ENCODE results near the gene CPM. TPM values are rescaled to one million over a fixed set of nuclear protein-coding genes. Genes with fewer than 3 reads are reported as not detected.

Gene CPM
- total and polyA plus RNA-seq, 2 of the 4 experiments (the other 2 are of a cell fraction) = 2.0 to 8.8 TPM

- dilution Hi-C loops (cut with HindIII; ENCODE audit: low sequenced_read_pairs, unreplicated experiment) = no loop called here
- no peak overlapping the region for H2AFZ ChIP-seq (replicated peaks; ENCODE audit: low read length, poor library complexity)
- H4K5ac ChIP-seq (ENCODE audit: low read depth, low read length) = no peak overlapping the region; the same call in 1 of the 2 replicates
Measured at GRCh38 chr12:68980476-68981212, 47.7 kb upstream of the CPM start.

More at GRCh38 chr12:68980476-68981212, 47.7 kb upstream of the CPM start:
- intact Hi-C loops (cut with micrococcal nuclease) (no loop called here), in situ Hi-C loops (cut with MboI; ENCODE audit: low sequenced_read_pairs) (no loop called here)
- H3K4me1 ChIP-seq (ENCODE audit: control insufficient read depth, insufficient read depth, low read length) = peaks cover 4% of the 10 kb centered on the region
- no peak overlapping the region for H3K23ac ChIP-seq (ENCODE audit: low read depth, low read length)
- no peak for ATAC-seq (ENCODE audit: low read depth)
- H4K91ac ChIP-seq (ENCODE audit: insufficient read depth, low read depth, low read length) = no peak overlapping the region
- H3K27me3 ChIP-seq (ENCODE audit: control insufficient read depth, insufficient read depth, low read length) = no peaks in the 10 kb centered on the region
- no TSS peak for BruUV-seq (replicated peaks)
- H4K20me1 ChIP-seq (ENCODE audit: insufficient read depth, low read length) = no peaks in the 10 kb centered on the region
- no peak overlapping the region for H2BK5ac ChIP-seq (ENCODE audit: low read depth, low read length, poor library complexity, severe bottlenecking)
- no peaks in the 10 kb centered on the region; the same call in 1 of the 2 replicates for H3K9me1 ChIP-seq (ENCODE audit: insufficient read depth, low read length)
- no peak overlapping the region for H3K4me2 ChIP-seq (ENCODE audit: low read depth, low read length)
- H3K9me3 ChIP-seq (ENCODE audit: control insufficient read depth, insufficient read depth, low read length) = peaks cover 2% of the 10 kb centered on the region; the same call in 1 of the 2 replicates
- H3K4ac ChIP-seq (ENCODE audit: low read depth, low read length) = no peak overlapping the region
- 70% methylated on average over 2 of the region's 10 CpGs; no CpG with 5 or more reads in 1 of the 2 experiments for WGBS, 2 experiments (ENCODE audit: extremely low coverage in 2 of 2, insufficient read length in 1 of 2)
- no peak overlapping the region for H3K27ac ChIP-seq (ENCODE audit: insufficient read depth, low read length)
- ChIA-PET POLR2A (ENCODE audit: unreplicated experiment) (no interaction called here), CTCF (no interaction called here)
- H3K9ac ChIP-seq (ENCODE audit: low read depth, low read length) = no peak overlapping the region
- no peak overlapping the region for H2BK15ac ChIP-seq (ENCODE audit: low read depth, low read length)
- H2BK20ac ChIP-seq (ENCODE audit: low read depth, low read length) = no peak overlapping the region
- peak overlapping the region; percentile 24; the same call in 1 of the 2 replicates for H2AK5ac ChIP-seq (ENCODE audit: low read depth, low read length)
- H2BK120ac ChIP-seq (ENCODE audit: low read depth, low read length) = no peak overlapping the region
- no peaks in the 10 kb centered on the region for H3K79me1 ChIP-seq (ENCODE audit: low read depth in 1 of 2, low read length in 2 of 2)
- H3K36me3 ChIP-seq (ENCODE audit: control insufficient read depth, insufficient read depth, low read length) = no peaks in the 10 kb centered on the region
- no peak overlapping the region for H2AK9ac ChIP-seq (replicated peaks; ENCODE audit: low read depth, low read length, poor library complexity)
- H3K56ac ChIP-seq (ENCODE audit: extremely low read depth, insufficient read depth, low read length) = no peak overlapping the region
- no peak overlapping the region for H3K18ac ChIP-seq (ENCODE audit: low read depth, low read length)
- no peak for TF ChIP-seq MAZ (IDR thresholded peaks at IDR 0.05; ENCODE audit: borderline replicate concordance, low read depth, low read length)
- no peak for TF ChIP-seq MXI1 (IDR thresholded peaks at IDR 0.05; ENCODE audit: borderline replicate concordance, low read depth, low read length)
- TF ChIP-seq CTCF (conservative IDR thresholded peaks at IDR 0.05; ENCODE audit: low read depth, low read length) = no peak
- TF ChIP-seq RCOR1 (IDR thresholded peaks at IDR 0.05; ENCODE audit: insufficient replicate concordance, low read length) = no peak
- TF ChIP-seq BHLHE40 (IDR thresholded peaks at IDR 0.05; ENCODE audit: low read depth, low read length) = no peak
- TF ChIP-seq RFX5 (IDR thresholded peaks at IDR 0.05; ENCODE audit: low read depth, low read length) = no peak
- TF ChIP-seq CEBPB (IDR thresholded peaks at IDR 0.05; ENCODE audit: low read depth, low read length) = no peak
- TF ChIP-seq ELK1 (IDR thresholded peaks at IDR 0.05; ENCODE audit: borderline replicate concordance, low read depth, low read length) = no peak
- TF ChIP-seq FOS (IDR thresholded peaks at IDR 0.05; ENCODE audit: low read depth, low read length) = no peak
- TF ChIP-seq RAD21 (IDR thresholded peaks at IDR 0.05; ENCODE audit: low read length) = no peak
- TF ChIP-seq CHD1 (IDR thresholded peaks at IDR 0.05; ENCODE audit: low read depth, low read length) = no peak
- TF ChIP-seq MAFK (IDR thresholded peaks at IDR 0.05; ENCODE audit: low read depth, low read length) = no peak
- no peak for TF ChIP-seq NFE2L2 (IDR thresholded peaks at IDR 0.05; ENCODE audit: low read depth, low read length)
- no peak for TF ChIP-seq SMC3 (IDR thresholded peaks at IDR 0.05; ENCODE audit: low read depth, low read length)
- TF ChIP-seq POLR2A (IDR thresholded peaks at IDR 0.05; ENCODE audit: low read depth, low read length) = no peak
- TF ChIP-seq USF2 (IDR thresholded peaks at IDR 0.05; ENCODE audit: low read depth, low read length) = no peak
- no peak overlapping the region for H4K8ac ChIP-seq (ENCODE audit: low read depth in 2 of 2, low read length in 2 of 2)
- no peak overlapping the region for H3K4me3 ChIP-seq (ENCODE audit: insufficient read depth, low read depth, low read length)
- no peak for DNase-seq
- no peak overlapping the region for H3K14ac ChIP-seq (replicated peaks; ENCODE audit: low read depth, low read length)
